SU-DHL-6 (cell line): Measurements from ENCODE around the gene ZCCHC7.

Experiments used
- H2AFZ ChIP-seq: fragments of 200-600 bp; sonication (generic); 2 replicates; pipeline ENCODE4 v1.6.1; 2014; ENCODE audit warnings: low read depth, mild to moderate bottlenecking, moderate library complexity, mixed read lengths, antibody characterized with exemption, low read length; ENCODE audit not compliant: severe bottlenecking
- H3F3A ChIP-seq: fragments of 200-600 bp; shearing (Covaris generic); 2 replicates; pipeline ENCODE4 v1.6.0; 2016; ENCODE audit warnings: antibody characterized with exemption, mild to moderate bottlenecking; ENCODE audit not compliant: insufficient read depth
- H3K27ac ChIP-seq: fragments of 200-600 bp; sonication (generic); 2 replicates; pipeline ENCODE4 v1.5.1; 2016; ENCODE audit warnings: low read depth, mild to moderate bottlenecking, low read length, moderate library complexity, mixed read lengths
- H3K27me3 ChIP-seq: fragments of 200-600 bp; sonication (generic), shearing (Covaris generic); 2 replicates; pipeline ENCODE4 v1.6.0; 2014; ENCODE audit warnings: mild to moderate bottlenecking, low read length
- H3K36me3 ChIP-seq: fragments of 200-600 bp; sonication (generic); 2 replicates; pipeline ENCODE4 v1.6.1; 2014; ENCODE audit warnings: mild to moderate bottlenecking, low read length, mixed read lengths
- H3K4me2 ChIP-seq: fragments of 300-600, 200-600 bp; shearing (Covaris generic), sonication (generic); 2 replicates; pipeline ENCODE4 v1.6.0; 2014; ENCODE audit warnings: low read length, low read depth, mild to moderate bottlenecking; ENCODE audit not compliant: poor library complexity, severe bottlenecking
- H3K4me3 ChIP-seq: fragments of 200-600 bp; sonication (generic); 2 replicates; pipeline ENCODE4 v1.5.1; 2014; ENCODE audit warnings: antibody characterized with exemption, low read length, mild to moderate bottlenecking, mixed read lengths; ENCODE audit not compliant: insufficient read depth, poor library complexity, severe bottlenecking
- H3K79me2 ChIP-seq: fragments of 200-600 bp; sonication (generic); 2 replicates; pipeline ENCODE4 v1.6.1; 2014; ENCODE audit warnings: mild to moderate bottlenecking, low read length, moderate library complexity; ENCODE audit not compliant: insufficient read depth
- H3K9ac ChIP-seq: fragments of 200-600 bp; sonication (generic); 2 replicates; pipeline ENCODE4 v1.7.0; 2014; ENCODE audit warnings: mild to moderate bottlenecking, low read length
- H3K9me2 ChIP-seq: fragments of 200-600 bp; sonication (generic); replicated peaks from 2 replicates; pipeline ENCODE4 v1.6.1; 2014; ENCODE audit warnings: low read length; ENCODE audit not compliant: insufficient read depth
- H3K9me3 ChIP-seq: fragments of 200-600 bp; sonication (generic); 2 replicates; pipeline ENCODE4 v1.6.1; 2014; ENCODE audit warnings: low read length, mixed read lengths; ENCODE audit not compliant: insufficient read depth
- H4K20me1 ChIP-seq: fragments of 200-600 bp; sonication (generic); 2 replicates; pipeline ENCODE4 v1.6.1; 2014; ENCODE audit warnings: low read depth, mild to moderate bottlenecking, antibody characterized with exemption, low read length, moderate library complexity, mixed read lengths
- EZH2phosphoT487 ChIP-seq: fragments of 200-600 bp; sonication (generic), shearing (Covaris generic); conservative IDR thresholded peaks from 2 replicates; pipeline ENCODE4 v1.6.1; 2018; ENCODE audit warnings: mild to moderate bottlenecking, antibody characterized with exemption, low read length, moderate library complexity, mixed read lengths
- TF ChIP-seq, protein P1 (sequence below): fragments of 200-600 bp; sonication (generic); IDR thresholded peaks from one replicate; pipeline ENCODE4 v1.5.1; 2017; ENCODE audit warnings: antibody characterized with exemption, mild to moderate bottlenecking, low read length, moderate library complexity; ENCODE audit not compliant: insufficient read depth, poor library complexity, severe bottlenecking

Gene ZCCHC7

DNA sequence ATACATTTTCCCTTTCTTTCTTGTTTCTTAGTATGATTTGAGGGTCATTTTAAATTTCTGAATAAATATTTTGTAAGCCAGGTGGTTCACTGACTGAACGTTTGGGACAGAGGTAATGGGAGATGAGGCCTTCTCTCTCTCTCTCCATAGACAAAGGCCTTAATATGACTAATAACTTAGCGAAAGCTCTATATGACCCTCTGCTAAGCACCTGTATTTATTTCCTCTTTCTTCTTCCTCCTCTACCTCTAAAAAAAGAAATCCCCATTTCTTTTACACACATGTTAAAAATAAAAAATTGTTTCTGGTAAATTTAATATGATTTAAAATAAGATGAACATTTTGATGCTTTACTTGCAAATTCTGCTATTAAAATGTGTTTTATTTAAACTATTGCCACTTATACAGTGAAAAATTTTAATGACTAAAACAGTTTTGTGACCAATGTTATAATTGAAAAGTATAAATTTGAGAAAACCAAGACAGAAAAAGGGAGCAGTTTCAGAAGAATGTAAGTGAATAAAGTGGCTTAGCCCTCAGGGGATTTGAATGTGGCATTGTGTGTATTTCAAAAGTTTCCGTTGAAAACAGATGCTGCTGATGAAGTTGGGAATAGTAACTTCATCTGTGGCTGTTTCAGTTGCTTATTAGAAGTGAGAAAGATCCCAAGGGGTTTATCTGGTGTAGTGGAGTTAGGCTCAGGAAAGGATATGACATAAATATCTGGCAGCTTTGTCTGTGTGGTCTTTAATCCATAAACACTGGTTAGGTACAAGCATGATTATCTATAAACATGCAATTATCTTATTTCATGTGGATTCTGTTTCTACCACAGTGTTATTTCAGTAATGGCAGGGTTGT is 173.5 kb downstream of the ZCCHC7 start:
- Histone ChIP-seq H3K27me3 (no peaks in the 10 kb centered on the region), H3F3A (peaks cover 89% of the 10 kb centered on the region), H4K20me1 (no peaks in the 10 kb centered on the region), H3K9me3 (no peaks in the 10 kb centered on the region), H3K4me3 (peak overlapping the region; percentile 30), H3K9me2 (no peaks in the 10 kb centered on the region), H3K27ac (peak overlapping the region; percentile 98), H2AFZ (no peak overlapping the region), H3K4me2 (peak overlapping the region; percentile 95), H3K79me2 (peaks cover 95% of the 10 kb centered on the region), H3K9ac (peak overlapping the region; percentile 60), H3K36me3 (no peaks in the 10 kb centered on the region)
- TF ChIP-seq, protein P1, sequence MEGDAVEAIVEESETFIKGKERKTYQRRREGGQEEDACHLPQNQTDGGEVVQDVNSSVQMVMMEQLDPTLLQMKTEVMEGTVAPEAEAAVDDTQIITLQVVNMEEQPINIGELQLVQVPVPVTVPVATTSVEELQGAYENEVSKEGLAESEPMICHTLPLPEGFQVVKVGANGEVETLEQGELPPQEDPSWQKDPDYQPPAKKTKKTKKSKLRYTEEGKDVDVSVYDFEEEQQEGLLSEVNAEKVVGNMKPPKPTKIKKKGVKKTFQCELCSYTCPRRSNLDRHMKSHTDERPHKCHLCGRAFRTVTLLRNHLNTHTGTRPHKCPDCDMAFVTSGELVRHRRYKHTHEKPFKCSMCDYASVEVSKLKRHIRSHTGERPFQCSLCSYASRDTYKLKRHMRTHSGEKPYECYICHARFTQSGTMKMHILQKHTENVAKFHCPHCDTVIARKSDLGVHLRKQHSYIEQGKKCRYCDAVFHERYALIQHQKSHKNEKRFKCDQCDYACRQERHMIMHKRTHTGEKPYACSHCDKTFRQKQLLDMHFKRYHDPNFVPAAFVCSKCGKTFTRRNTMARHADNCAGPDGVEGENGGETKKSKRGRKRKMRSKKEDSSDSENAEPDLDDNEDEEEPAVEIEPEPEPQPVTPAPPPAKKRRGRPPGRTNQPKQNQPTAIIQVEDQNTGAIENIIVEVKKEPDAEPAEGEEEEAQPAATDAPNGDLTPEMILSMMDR = no peak
- no peak for TF ChIP-seq EZH2phosphoT487

DNA sequence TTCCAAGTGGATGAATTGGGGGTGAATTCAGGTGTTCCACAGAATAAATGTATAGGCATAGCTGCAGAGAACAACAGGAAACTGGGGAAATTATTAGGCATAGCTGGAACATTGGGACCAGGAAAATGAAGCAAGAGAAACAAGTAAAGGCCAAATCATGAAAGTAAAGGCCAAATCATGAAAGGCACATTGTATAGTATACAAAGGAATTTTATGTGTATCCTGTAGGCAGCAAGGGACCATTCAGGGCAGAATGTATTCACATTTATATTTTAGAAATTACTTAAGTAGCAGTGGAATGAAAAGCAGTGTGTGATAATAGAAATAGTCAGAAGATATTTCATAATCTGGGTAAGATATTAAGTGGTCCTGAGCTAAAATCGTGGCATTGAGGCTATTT is 174.8 kb downstream of the ZCCHC7 start:
- Histone ChIP-seq H3K9ac (peak overlapping the region; percentile 60), H3K9me3 (no peaks in the 10 kb centered on the region), H3K4me3 (peak overlapping the region; percentile 18), H3K9me2 (no peaks in the 10 kb centered on the region), H4K20me1 (no peaks in the 10 kb centered on the region), H3K79me2 (peaks cover 95% of the 10 kb centered on the region), H3K36me3 (no peaks in the 10 kb centered on the region), H2AFZ (no peak overlapping the region), H3K27me3 (no peaks in the 10 kb centered on the region), H3K27ac (peak overlapping the region; percentile 98), H3F3A (peaks cover 90% of the 10 kb centered on the region), H3K4me2 (peak overlapping the region; percentile 95)
- TF ChIP-seq EZH2phosphoT487 = no peak
- TF ChIP-seq, protein P1 = no peak

DNA sequence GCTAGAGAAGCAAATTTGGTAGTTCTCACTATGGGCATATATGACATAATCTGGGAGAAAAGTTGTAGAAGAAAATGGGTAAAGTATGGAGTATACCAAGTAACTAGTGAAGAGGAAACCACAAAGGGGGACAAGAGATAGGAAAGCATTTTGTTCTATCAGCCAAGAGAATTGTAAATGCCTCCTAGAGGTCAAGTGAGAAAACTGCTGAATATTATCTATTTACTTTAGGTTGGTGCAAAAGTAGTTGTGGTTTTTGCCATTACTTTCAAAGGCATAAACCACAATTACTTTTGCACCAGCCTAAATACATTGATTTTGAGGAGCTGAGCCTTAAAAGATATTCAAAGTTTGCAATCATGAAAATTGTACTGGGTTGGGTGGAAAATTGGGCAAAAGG is 175.4 kb downstream of the ZCCHC7 start:
- Histone ChIP-seq H3K27me3 (no peaks in the 10 kb centered on the region), H3K9me3 (no peaks in the 10 kb centered on the region), H3K79me2 (peaks cover 95% of the 10 kb centered on the region), H2AFZ (no peak overlapping the region), H3K27ac (peak overlapping the region; percentile 98), H3F3A (peaks cover 90% of the 10 kb centered on the region), H3K9me2 (no peaks in the 10 kb centered on the region), H3K4me2 (peak overlapping the region; percentile 95), H3K4me3 (peak overlapping the region; percentile 18), H4K20me1 (no peaks in the 10 kb centered on the region), H3K9ac (peak overlapping the region; percentile 60), H3K36me3 (no peaks in the 10 kb centered on the region)
- TF ChIP-seq, protein P1 = peak; percentile 49
- no peak for TF ChIP-seq EZH2phosphoT487
